Thoracic aorta (tissue), 2 donors: ENCODE data around the gene DMRTB1. TPM values are rescaled to one million over a fixed set of nuclear protein-coding genes. Genes with fewer than 3 reads are reported as not detected.

Source experiments
- ATAC-seq: fragments of 150-250 bp; one replicate; pipeline ENCODE4 v1.8.0; 2017; ENCODE audit warnings: low read depth; ENCODE audit not compliant: insufficient number of reproducible peaks, low FRiP score
- DNase-seq: peaks from one replicate; pipeline ENCODE4 v3.0.0-alpha.2; 2020; ENCODE audit warnings: low spot score
- H3K27ac ChIP-seq, 2 donors: fragments of 200-600 bp; sonication (generic); 1 replicate in 1 of 2; 2 replicates in 1 of 2; pipeline ENCODE4 v1.5.1; 2016; ENCODE audit warnings: mild to moderate bottlenecking in 2 of 2, moderate library complexity in 2 of 2
- H3K27me3 ChIP-seq: fragments of 200-600 bp; sonication (generic); replicated peaks from 2 replicates; pipeline ENCODE4 v1.6.0; 2016; ENCODE audit warnings: mild to moderate bottlenecking; ENCODE audit not compliant: insufficient read depth
- H3K36me3 ChIP-seq: fragments of 200-600 bp; sonication (generic); one replicate; pipeline ENCODE4 v1.5.1; 2016
- H3K4me1 ChIP-seq, 2 donors: fragments of 200-600 bp; sonication (generic); 1 replicate in 1 of 2; 2 replicates in 1 of 2; pipeline versions ENCODE4 v1.5.1 to v1.6.0; 2016; ENCODE audit warnings: low read depth in 2 of 2, mild to moderate bottlenecking in 1 of 2; ENCODE audit not compliant: control insufficient read depth in 1 of 2
- H3K4me3 ChIP-seq: fragments of 200-600 bp; sonication (generic); 2 replicates; pipeline ENCODE4 v1.5.1; 2016; ENCODE audit warnings: mild to moderate bottlenecking
- H3K9me3 ChIP-seq: fragments of 200-600 bp; sonication (generic); 2 replicates; pipeline ENCODE4 v1.5.1; 2016
- CTCF ChIP-seq: fragments of 200-600 bp; sonication (generic); IDR thresholded peaks from one replicate; pipeline ENCODE4 v1.5.1; 2019; ENCODE audit warnings: antibody characterized with exemption
- total RNA-seq, 2 donors: library from RNA; depleted of rRNA; stranded (reverse); fragments of >200 nt; gene quantifications; one replicate each; pipeline versions ENCODE4 v1.1.0 to v1.2.3, GENCODE V29; 2016

Gene DMRTB1
- total RNA-seq, 2 donors from 2014 or later = not detected

GRCh38 chr1:53450225-53450624 lies 9.0 kb upstream of the DMRTB1 start:
- ATAC-seq (no peak), DNase-seq (no peak)
- Histone ChIP-seq H3K4me3 (no peak overlapping the region), H3K4me1 (no peaks in the 10 kb centered on the region), H3K36me3 (no peaks in the 10 kb centered on the region), H3K27ac (no peak overlapping the region), H3K9me3 (no peaks in the 10 kb centered on the region), H3K27me3 (no peaks in the 10 kb centered on the region)
- no peak for TF ChIP-seq CTCF

DNA sequence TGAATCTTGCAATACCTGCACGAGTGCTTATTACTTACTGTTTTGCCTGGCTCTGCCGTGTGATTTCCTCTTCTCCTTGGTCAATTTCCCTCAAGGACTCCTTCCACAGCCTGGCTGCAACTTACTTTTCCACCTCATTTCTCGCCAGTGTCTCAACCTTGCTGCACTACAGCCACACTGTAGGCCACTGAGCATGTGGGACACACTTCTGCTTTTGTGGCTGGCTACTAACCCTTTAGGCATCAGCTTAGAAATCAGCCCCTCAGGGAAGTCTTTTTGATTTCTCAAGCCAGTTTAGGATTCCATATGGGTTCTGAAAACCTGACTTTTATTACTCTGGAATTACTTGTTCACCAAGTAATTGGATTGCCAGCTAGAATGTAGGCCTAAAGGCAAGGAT lies 5.2 kb upstream of the DMRTB1 start:
- Histone ChIP-seq H3K4me1 (no peaks in the 10 kb centered on the region), H3K4me3 (no peak overlapping the region), H3K27ac (no peak overlapping the region), H3K27me3 (no peaks in the 10 kb centered on the region), H3K36me3 (no peaks in the 10 kb centered on the region), H3K9me3 (no peaks in the 10 kb centered on the region)
- no peak for TF ChIP-seq CTCF
- DNase-seq (no peak), ATAC-seq (no peak)

GRCh38 chr1:53455364-53455991 lies 3.7 kb upstream of the DMRTB1 start:
- Histone ChIP-seq H3K4me1 (no peaks in the 10 kb centered on the region), H3K36me3 (no peaks in the 10 kb centered on the region), H3K9me3 (no peaks in the 10 kb centered on the region), H3K27me3 (no peaks in the 10 kb centered on the region), H3K27ac (no peak overlapping the region), H3K4me3 (no peak overlapping the region)
- TF ChIP-seq CTCF = no peak
- no peak for ATAC-seq
- no peak for DNase-seq

- no peak for TF ChIP-seq CTCF
- Histone ChIP-seq H3K9me3 (no peaks in the 10 kb centered on the region), H3K4me3 (no peak overlapping the region), H3K27me3 (no peaks in the 10 kb centered on the region), H3K36me3 (no peaks in the 10 kb centered on the region), H3K27ac (no peak overlapping the region), H3K4me1 (no peaks in the 10 kb centered on the region)
- DNase-seq (no peak), ATAC-seq (no peak)
These were observed 565 bp upstream of the DMRTB1 start for GRCh38 chr1:53458634-53459033.

DNA sequence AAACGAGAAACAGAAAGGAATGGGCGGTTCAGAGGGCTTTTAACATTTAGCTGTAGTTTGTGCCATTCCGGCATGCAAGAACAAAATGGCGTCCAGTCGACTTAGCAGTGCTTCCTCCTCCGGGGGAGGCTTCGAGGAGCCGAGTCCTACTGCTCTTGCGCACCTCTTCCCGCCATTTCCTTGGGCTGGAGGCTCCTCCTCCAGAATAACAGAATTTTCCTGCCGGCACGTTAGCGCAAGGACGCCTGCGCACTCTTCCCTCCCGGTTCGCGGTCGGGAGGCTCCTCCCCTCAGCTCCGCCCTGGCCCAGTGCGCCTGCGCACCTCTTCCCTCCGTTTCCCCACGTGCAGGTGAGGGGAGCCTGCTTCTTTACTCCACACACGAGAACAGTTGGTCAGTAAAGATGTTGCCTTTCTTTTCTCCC lies 1.0 kb downstream of the DMRTB1 start:
- DNase-seq (no peak), ATAC-seq (no peak)
- no peak overlapping the region for H3K27ac ChIP-seq
- no peaks in the 10 kb centered on the region for H3K9me3 ChIP-seq
- H3K4me3 ChIP-seq = no peak overlapping the region
- H3K36me3 ChIP-seq = no peaks in the 10 kb centered on the region
- H3K27me3 ChIP-seq = no peaks in the 10 kb centered on the region
- no peak for TF ChIP-seq CTCF
- no peaks in the 10 kb centered on the region for H3K4me1 ChIP-seq
